GM12878 (cell line): Measurements from ENCODE around the gene INHBC. TPM values are rescaled to one million over a fixed set of nuclear protein-coding genes. Genes with fewer than 3 reads are reported as not detected.

Experiments
- ATAC-seq: fragments of 200-7000 bp; cut with Tn5 transposase; 3 replicates; pipeline ENCODE4 v1.9.1; 2020; ENCODE audit warnings: mild to moderate bottlenecking, moderate library complexity
- BruUV-seq: library from RNA; stranded (reverse); fragments of 400-500 nt; replicated peaks from 2 replicates; lab custom pipeline; 2021; lab: Mats Ljungman, UMichigan
- CTCF ChIA-PET: fragments of 300-600 bp; sonication (Branson Sonifier 250); formaldehyde crosslinking; extraction: SDS; loops from one replicate; lab custom pipeline; 2021; ENCODE audit warnings: inconsistent platforms; lab: Yijun Ruan, JAX
- POLR2A ChIA-PET: fragments of 350-600 bp; formaldehyde crosslinking; extraction: SDS; loops from one replicate; lab custom pipeline; 2021; ENCODE audit warnings: inconsistent platforms; lab: Charles Lee
- RAD21 ChIA-PET: fragments of 300-600 bp; sonication (Branson Sonifier 250); formaldehyde crosslinking; loops from one replicate; lab custom pipeline; 2023; ENCODE audit warnings: antibody characterized with exemption; ENCODE audit not compliant: unreplicated experiment; lab: Charles Lee
- SMC1A ChIA-PET: fragments of 300-600 bp; sonication (Branson Sonifier 250); formaldehyde crosslinking; loops from one replicate; lab custom pipeline; 2023; ENCODE audit not compliant: unreplicated experiment, uncharacterized antibody; lab: Charles Lee
- DNase-seq: peaks from one replicate; pipeline ENCODE4 v3.0.0-alpha.2; 2011; ENCODE audit warnings: low read depth, low spot score
- FAIRE-seq: peaks from 3 replicates; lab custom pipeline; 2011; peaks lifted over from hg19 to GRCh38; lab: Jason Lieb, UNC
- H2AFZ ChIP-seq: 2 replicates; pipeline ENCODE4 v1.6.0; 2011; ENCODE audit warnings: low read depth, low read length, control low read depth; ENCODE audit not compliant: control insufficient read depth
- H3K27ac ChIP-seq: 2 replicates; pipeline ENCODE4 v1.5.1; 2011; ENCODE audit warnings: control low read depth; ENCODE audit not compliant: control insufficient read depth, insufficient read depth
- H3K27me3 ChIP-seq, 2 experiments: replicated peaks in 1 of 2; 2 replicates each; pipeline versions ENCODE4 v1.6.0 to v1.6.1; 2011; ENCODE audit warnings: low read length in 1 of 2; ENCODE audit not compliant: control insufficient read depth in 2 of 2, insufficient read depth in 2 of 2
- H3K36me3 ChIP-seq, 2 experiments: 2 replicates each; pipeline ENCODE4 v1.5.1; 2011; ENCODE audit warnings: low read length in 1 of 2; ENCODE audit not compliant: control insufficient read depth in 2 of 2, insufficient read depth in 2 of 2
- H3K4me1 ChIP-seq: 2 replicates; pipeline ENCODE4 v1.6.1; 2011; ENCODE audit warnings: mild to moderate bottlenecking, low read length, moderate library complexity, mixed read lengths; ENCODE audit not compliant: control insufficient read depth, insufficient read depth
- H3K4me2 ChIP-seq: 2 replicates; pipeline ENCODE4 v1.6.0; 2011; ENCODE audit warnings: control low read depth; ENCODE audit not compliant: control insufficient read depth, insufficient read depth
- H3K4me3 ChIP-seq: fragments of 200-600 bp; sonication (generic); 2 replicates; pipeline ENCODE4 v1.5.1; 2016
- H3K79me2 ChIP-seq: 2 replicates; pipeline ENCODE4 v1.6.0; 2011; ENCODE audit warnings: low read length; ENCODE audit not compliant: control insufficient read depth, insufficient read depth
- H3K9ac ChIP-seq: 2 replicates; pipeline ENCODE4 v1.8.0; 2011; ENCODE audit warnings: low read length, control low read depth, mixed read lengths; ENCODE audit not compliant: control insufficient read depth, insufficient read depth
- H3K9me3 ChIP-seq: replicated peaks from 3 replicates; pipeline ENCODE4 v1.5.1; 2011; ENCODE audit warnings: mild to moderate bottlenecking, low read length; ENCODE audit not compliant: control insufficient read depth, insufficient read depth
- H4K20me1 ChIP-seq: 2 replicates; pipeline ENCODE4 v1.6.0; 2011; ENCODE audit not compliant: control insufficient read depth, insufficient read depth
- CHD2 ChIP-seq: IDR thresholded peaks from 2 replicates; pipeline ENCODE4 v1.6.1; 2011; ENCODE audit warnings: low read depth, low read length, improper control_type of control experiment, borderline replicate concordance
- CREB1 ChIP-seq: IDR thresholded peaks from 2 replicates; pipeline ENCODE4 v1.6.1; 2012; ENCODE audit warnings: low read depth, mild to moderate bottlenecking, inconsistent platforms
- CREM ChIP-seq: IDR thresholded peaks from 2 replicates; pipeline ENCODE4 v1.6.1; 2014; ENCODE audit warnings: antibody characterized with exemption, low read depth
- EED ChIP-seq: sonication (generic); IDR thresholded peaks from 2 replicates; pipeline ENCODE4 v1.6.1; 2016; ENCODE audit warnings: antibody characterized with exemption, low read depth
- EP300 ChIP-seq, 2 experiments: fragments of 150-350 bp in 1 of 2; IDR thresholded peaks; 2 replicates each; pipeline ENCODE4 v1.6.1; 2011 to 2012; ENCODE audit warnings: low read depth in 2 of 2, low read length in 2 of 2, borderline replicate concordance in 1 of 2, improper control_type of control experiment in 1 of 2, inconsistent platforms in 1 of 2; ENCODE audit not compliant: control insufficient read depth in 1 of 2
- HDAC2 ChIP-seq: fragments of 200-600 bp; sonication (generic); IDR thresholded peaks from 2 replicates; pipeline ENCODE4 v1.6.1; 2017
- IKZF2 ChIP-seq, 2 experiments: fragments of 450-650 bp; IDR thresholded peaks; 2 replicates each; pipeline ENCODE4 v1.6.1; 2017; ENCODE audit warnings: mild to moderate bottlenecking in 2 of 2, moderate library complexity in 2 of 2
- MEF2B ChIP-seq: fragments of 450-650 bp; IDR thresholded peaks from 2 replicates; pipeline ENCODE4 v1.6.1; 2018; ENCODE audit warnings: mild to moderate bottlenecking, moderate library complexity; ENCODE audit not compliant: partially characterized antibody, poor library complexity, severe bottlenecking
- MYC ChIP-seq: IDR thresholded peaks from 2 replicates; pipeline ENCODE4 v1.6.1; 2011; ENCODE audit warnings: mild to moderate bottlenecking, low read length, moderate library complexity, inconsistent platforms; ENCODE audit not compliant: insufficient read depth, insufficient replicate concordance, insufficient read length, severe bottlenecking
- RCOR1 ChIP-seq: conservative IDR thresholded peaks from 2 replicates; pipeline ENCODE4 v1.6.1; 2012; ENCODE audit warnings: low read depth, low read length, improper control_type of control experiment
- RFX5 ChIP-seq: IDR thresholded peaks from 2 replicates; pipeline ENCODE4 v1.6.1; 2011; ENCODE audit warnings: low read depth, low read length, improper control_type of control experiment
- SUZ12 ChIP-seq: fragments of 200-600 bp; sonication (generic); IDR thresholded peaks from one replicate; pipeline ENCODE4 v1.6.1; 2018; ENCODE audit warnings: antibody characterized with exemption, mild to moderate bottlenecking; ENCODE audit not compliant: unreplicated experiment
- TCF12 ChIP-seq: IDR thresholded peaks from 2 replicates; pipeline ENCODE4 v1.6.1; 2011; ENCODE audit warnings: low read depth, mild to moderate bottlenecking, low read length
- WRNIP1 ChIP-seq: IDR thresholded peaks from 2 replicates; pipeline ENCODE4 v1.6.1; 2011; ENCODE audit warnings: low read depth, low read length, improper control_type of control experiment, borderline replicate concordance
- WGBS: methylation state at CpG from one replicate; pipeline ENCODE4 v1.1.6; 2016; ENCODE audit warnings: low lambda C conversion rate; ENCODE audit not compliant: insufficient replicate concordance, insufficient coverage; ENCODE audit errors: missing lambda C conversion rate; 5-methylcytosine and 5-hydroxymethylcytosine counted together
- in situ Hi-C: fragments of 300-500 bp; cut with MboI; formaldehyde crosslinking; loops from 9 replicates; pipeline ENCODE4 v1.14.3; 2018; ENCODE audit warnings: mixed read lengths
- intact Hi-C: fragments of 100-400 bp; cut with micrococcal nuclease; formaldehyde crosslinking; loops from one replicate; pipeline ENCODE4 v1.14.2; 2022; ENCODE audit not compliant: unreplicated experiment
- polyA plus RNA-seq, 11 experiments: library from polyadenylated mRNA; depleted of rRNA in 4 of 11; unstranded in 6 of 11; stranded (reverse) in 5 of 11; fragments of >200 nt; fragmentation: Nextera tagmentation in 4 of 11; fragmentation: Illumina TruSeq in 1 of 11; extraction: Ambion mirVana in 4 of 11; extraction: Trizol in 1 of 11; gene quantifications; 1 replicate in 1 of 11; 2 replicates in 10 of 11; pipeline versions ENCODE4 v1.2.1 to v1.2.3, GENCODE V29; 2011 to 2016; ENCODE audit warnings: inconsistent platforms in 2 of 11, missing spikeins in 2 of 11, low read depth in 1 of 11
- total RNA-seq, 4 experiments: library from RNA; depleted of rRNA in 3 of 4; stranded (reverse); fragments of >200 nt in 3 of 4; fragmentation: Illumina TruSeq in 1 of 4; extraction: Trizol in 1 of 4; gene quantifications; 2 replicates each; pipeline versions ENCODE4 v1.2.1 to v1.2.3, GENCODE V29; 2013 to 2021
- TF ChIP-seq, protein P1 (sequence below): fragments of 450-650 bp; IDR thresholded peaks from 2 replicates; pipeline ENCODE4 v1.6.1; 2017; ENCODE audit warnings: mild to moderate bottlenecking, moderate library complexity

The INHBC gene
- total and polyA plus RNA-seq, 10 of the 15 experiments (the other 5 are each of a cell fraction or from before 2014, with no cell fraction given), result 0.04 to 0.22 (median 0.13) TPM; not detected in 5

DNA sequence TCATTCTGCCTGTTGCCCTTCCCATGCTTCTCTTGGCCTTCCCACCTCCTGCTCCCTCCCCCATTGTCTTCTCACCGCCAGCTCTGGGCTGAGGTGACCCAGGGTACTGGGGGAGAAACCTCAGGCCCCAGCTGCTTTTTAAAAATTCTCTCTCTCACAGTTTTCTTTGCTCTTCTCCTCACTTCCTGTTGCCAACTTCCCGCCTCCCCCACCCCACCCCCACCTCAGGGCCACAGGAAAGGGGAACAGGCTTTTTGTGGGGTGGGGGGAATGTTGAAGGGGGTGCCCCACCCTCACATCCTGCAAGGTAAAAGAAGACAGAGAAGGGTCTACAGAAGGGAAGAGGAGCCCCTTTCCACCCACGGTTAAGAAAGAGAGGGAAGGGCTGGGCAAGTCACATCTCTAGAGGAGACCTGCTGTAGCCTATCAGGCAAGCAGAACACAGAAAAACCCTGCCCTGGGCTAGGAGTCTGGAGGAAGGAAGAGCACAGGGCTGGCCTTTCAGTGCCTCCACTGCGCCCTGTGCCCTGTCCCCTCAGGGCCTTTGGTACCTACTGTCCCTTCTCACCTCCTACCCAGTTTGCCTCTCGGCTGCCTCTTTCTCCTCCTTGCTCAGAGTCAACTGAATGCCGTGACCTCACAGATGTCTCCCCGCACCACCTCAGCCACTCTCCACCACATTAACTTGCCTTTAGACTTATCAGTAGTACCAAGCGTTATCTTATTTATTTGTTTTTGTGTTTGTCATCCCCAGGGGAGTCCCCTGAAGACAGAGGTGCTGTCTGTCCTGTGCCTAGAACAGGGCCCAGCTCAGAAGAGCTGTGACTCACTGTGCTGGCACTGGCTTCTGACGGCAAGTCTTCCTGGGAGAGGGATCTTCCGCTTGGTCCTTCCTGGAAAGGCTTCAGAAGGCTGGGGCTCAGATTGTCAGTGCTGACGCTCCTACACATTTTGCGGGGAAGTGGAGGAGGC is 43.4 kb downstream of the INHBC start (continued):
- TF ChIP-seq EP300 (IDR thresholded peaks at IDR 0.05; ENCODE audit: borderline replicate concordance in 1 of 2, control insufficient read depth in 1 of 2, low read depth in 2 of 2, low read length in 2 of 2), result 0 out of 4 replicates have a peak, but pooled peaks of 1 of the 2 experiments have one; percentile 22
- TF ChIP-seq EED, result peak; percentile 45; the same call in 1 of the 2 replicates
- TF ChIP-seq IKZF2 (IDR thresholded peaks at IDR 0.05), result peak; percentile 64 to 75; a peak in 3 of 4 replicates
- 0 out of 2 replicates have a peak, but pooled peaks have one; percentile 48 for TF ChIP-seq WRNIP1

DNA sequence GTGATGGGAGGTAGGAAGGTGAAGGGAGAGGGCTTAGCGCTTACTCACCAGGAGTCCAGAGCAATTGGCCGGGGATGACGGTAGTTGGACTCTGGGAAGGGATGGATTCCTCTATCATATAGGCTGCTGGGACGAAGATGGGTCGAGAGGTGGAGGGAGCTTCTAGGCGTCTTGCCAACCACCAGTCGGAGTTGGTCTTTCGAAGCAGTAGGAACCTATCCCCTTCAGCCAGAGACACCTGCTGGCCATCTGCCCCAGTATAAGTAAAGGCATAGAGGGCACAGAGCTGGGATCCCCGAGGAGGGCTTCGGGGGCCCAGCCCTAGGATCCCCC is 44.4 kb downstream of the INHBC start:
- H3K27me3 ChIP-seq, result no peaks in the 10 kb centered on the region
- peak overlapping the region; percentile 74 for H3K9ac ChIP-seq
- peaks cover 1 to 10% of the 10 kb centered on the region in 2 experiments; a peak in 3 of 4 replicates for H3K36me3 ChIP-seq
- no peak for FAIRE-seq
- peaks cover 34% of the 10 kb centered on the region for H3K4me1 ChIP-seq
- no TSS peak for BruUV-seq
- H3K4me3 ChIP-seq, result peak overlapping the region; percentile 92; the same call in 1 of the 2 replicates
- H3K4me2 ChIP-seq, result peak overlapping the region; percentile 99
- no peak overlapping the region for H2AFZ ChIP-seq
- ChIA-PET CTCF (interaction anchor here (1.8 to 8.1 kb wide), 4 partner anchors 18 to 39 kb away, joined by 3 to 114 read pairs (median 18); partner anchors contain the start of genes GLI1 and INHBE), SMC1A (interaction anchor here (1.2 to 2.7 kb wide), 2 partner anchors 20 to 26 kb away, joined by 3 to 10 read pairs; partner anchors contain the start of gene GLI1), POLR2A (interaction anchor here (0.7 to 1.7 kb wide), 4 partner anchors 13 to 49 kb away, joined by 3 to 7 read pairs (median 4); partner anchors contain the start of gene DDIT3), RAD21 (no interaction called here)
- no peaks in the 10 kb centered on the region for H4K20me1 ChIP-seq
- in situ Hi-C loops, result no loop called here
- intact Hi-C loops, result loop anchor here (5.0 to 10.0 kb wide), 2 partner anchors 43 to 276 kb away; partner anchors contain the start of genes CDK4, DDIT3, MARCHF9 and MBD6
- peaks cover 44% of the 10 kb centered on the region for H3K79me2 ChIP-seq
- no peak for ATAC-seq
- peak overlapping the region; percentile 85 for H3K27ac ChIP-seq
- no peak for DNase-seq
- WGBS, result 62% methylated on average over 10 of the region's 10 CpGs
- no peaks in the 10 kb centered on the region for H3K9me3 ChIP-seq
- TF ChIP-seq HDAC2 (no peak), RCOR1 (no peak), CREM (no peak), SUZ12 (no peak), MYC (no peak), RFX5 (no peak), CREB1 (no peak), CHD2 (no peak), TCF12 (no peak), MEF2B (no peak)
- TF ChIP-seq, protein P1, sequence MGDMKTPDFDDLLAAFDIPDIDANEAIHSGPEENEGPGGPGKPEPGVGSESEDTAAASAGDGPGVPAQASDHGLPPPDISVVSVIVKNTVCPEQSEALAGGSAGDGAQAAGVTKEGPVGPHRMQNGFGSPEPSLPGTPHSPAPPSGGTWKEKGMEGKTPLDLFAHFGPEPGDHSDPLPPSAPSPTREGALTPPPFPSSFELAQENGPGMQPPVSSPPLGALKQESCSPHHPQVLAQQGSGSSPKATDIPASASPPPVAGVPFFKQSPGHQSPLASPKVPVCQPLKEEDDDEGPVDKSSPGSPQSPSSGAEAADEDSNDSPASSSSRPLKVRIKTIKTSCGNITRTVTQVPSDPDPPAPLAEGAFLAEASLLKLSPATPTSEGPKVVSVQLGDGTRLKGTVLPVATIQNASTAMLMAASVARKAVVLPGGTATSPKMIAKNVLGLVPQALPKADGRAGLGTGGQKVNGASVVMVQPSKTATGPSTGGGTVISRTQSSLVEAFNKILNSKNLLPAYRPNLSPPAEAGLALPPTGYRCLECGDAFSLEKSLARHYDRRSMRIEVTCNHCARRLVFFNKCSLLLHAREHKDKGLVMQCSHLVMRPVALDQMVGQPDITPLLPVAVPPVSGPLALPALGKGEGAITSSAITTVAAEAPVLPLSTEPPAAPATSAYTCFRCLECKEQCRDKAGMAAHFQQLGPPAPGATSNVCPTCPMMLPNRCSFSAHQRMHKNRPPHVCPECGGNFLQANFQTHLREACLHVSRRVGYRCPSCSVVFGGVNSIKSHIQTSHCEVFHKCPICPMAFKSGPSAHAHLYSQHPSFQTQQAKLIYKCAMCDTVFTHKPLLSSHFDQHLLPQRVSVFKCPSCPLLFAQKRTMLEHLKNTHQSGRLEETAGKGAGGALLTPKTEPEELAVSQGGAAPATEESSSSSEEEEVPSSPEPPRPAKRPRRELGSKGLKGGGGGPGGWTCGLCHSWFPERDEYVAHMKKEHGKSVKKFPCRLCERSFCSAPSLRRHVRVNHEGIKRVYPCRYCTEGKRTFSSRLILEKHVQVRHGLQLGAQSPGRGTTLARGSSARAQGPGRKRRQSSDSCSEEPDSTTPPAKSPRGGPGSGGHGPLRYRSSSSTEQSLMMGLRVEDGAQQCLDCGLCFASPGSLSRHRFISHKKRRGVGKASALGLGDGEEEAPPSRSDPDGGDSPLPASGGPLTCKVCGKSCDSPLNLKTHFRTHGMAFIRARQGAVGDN, result no peak
